HUES48 (cell line): ENCODE data around the gene PLD3.
A peak's percentile ranks its signal among the peaks of the same experiment; 100 is the strongest.

Experiments used
- H3K27ac ChIP-seq: one replicate; pipeline ENCODE4 v1.7.0; 2013; ENCODE audit warnings: low read depth, low read length, inconsistent platforms
- H3K27me3 ChIP-seq: 2 replicates; pipeline ENCODE4 v1.6.1; 2013; ENCODE audit warnings: mild to moderate bottlenecking, low read length; ENCODE audit not compliant: control insufficient read depth, insufficient read depth
- H3K36me3 ChIP-seq: 2 replicates; pipeline ENCODE4 v1.6.1; 2013; ENCODE audit warnings: low read length; ENCODE audit not compliant: control insufficient read depth, insufficient read depth
- H3K4me1 ChIP-seq: 2 replicates; pipeline ENCODE4 v1.6.1; 2013; ENCODE audit warnings: mild to moderate bottlenecking, low read length; ENCODE audit not compliant: control insufficient read depth, insufficient read depth
- H3K4me3 ChIP-seq: 2 replicates; pipeline ENCODE4 v1.5.1; 2013; ENCODE audit warnings: mild to moderate bottlenecking, low read depth, low read length
- H3K9ac ChIP-seq: 2 replicates; pipeline ENCODE4 v1.6.1; 2013; ENCODE audit warnings: mild to moderate bottlenecking, low read depth, low read length, moderate library complexity
- H3K9me3 ChIP-seq: 2 replicates; pipeline ENCODE4 v1.6.1; 2013; ENCODE audit warnings: low read length; ENCODE audit not compliant: control insufficient read depth, insufficient read depth

Gene PLD3

DNA sequence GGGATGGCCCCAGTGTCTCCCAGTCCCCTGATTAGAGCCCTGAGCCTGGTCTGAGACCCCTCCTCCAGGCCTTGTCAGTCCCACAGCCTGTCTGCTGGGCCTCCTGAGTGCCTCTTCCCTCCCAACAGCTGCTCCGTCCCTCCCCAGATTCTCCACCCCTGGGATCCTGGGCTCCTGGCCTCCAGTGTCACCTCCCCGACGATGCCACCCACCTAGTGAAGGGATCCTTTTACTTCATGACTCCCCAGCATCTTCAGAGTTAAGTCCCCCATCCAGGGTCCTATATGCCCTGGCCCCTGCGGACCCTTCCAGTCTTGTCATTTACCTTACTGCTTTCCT is 69.1 kb downstream of the PLD3 start:
- H3K27ac ChIP-seq, result no peak overlapping the region
- H3K4me3 ChIP-seq, result no peak overlapping the region
- no peaks in the 10 kb centered on the region for H3K9me3 ChIP-seq
- peaks cover 3% of the 10 kb centered on the region for H3K36me3 ChIP-seq
- no peaks in the 10 kb centered on the region for H3K27me3 ChIP-seq
- H3K4me1 ChIP-seq, result peaks cover 9% of the 10 kb centered on the region; the same call in 1 of the 2 replicates
- no peak overlapping the region for H3K9ac ChIP-seq

DNA sequence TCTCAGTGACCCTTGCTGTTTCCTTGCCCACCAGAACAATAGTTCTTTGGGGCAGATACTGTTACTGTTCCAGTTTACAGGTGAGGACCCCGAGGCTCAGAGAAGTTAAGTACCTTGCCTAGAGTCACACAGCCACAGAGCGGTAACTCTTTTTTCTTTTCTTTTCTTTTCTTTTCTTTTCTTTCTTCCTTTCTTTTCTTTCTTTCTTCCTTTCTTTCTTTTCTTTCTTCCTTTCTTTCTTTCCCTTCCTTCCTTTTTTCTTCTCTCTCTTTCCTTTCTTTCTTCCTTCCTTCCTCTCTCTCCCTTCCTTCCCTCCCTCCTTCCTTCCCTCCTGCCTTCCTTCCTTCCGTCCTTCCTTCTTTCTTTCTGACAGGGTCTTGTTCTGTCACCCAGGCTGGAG is 69.5 kb downstream of the PLD3 start:
- H3K9ac ChIP-seq, result no peak overlapping the region
- no peak overlapping the region for H3K27ac ChIP-seq
- H3K4me3 ChIP-seq, result no peak overlapping the region
- peaks cover 9% of the 10 kb centered on the region; the same call in 1 of the 2 replicates for H3K4me1 ChIP-seq
- no peaks in the 10 kb centered on the region for H3K9me3 ChIP-seq
- H3K36me3 ChIP-seq, result peaks cover 7% of the 10 kb centered on the region
- H3K27me3 ChIP-seq, result no peaks in the 10 kb centered on the region

DNA sequence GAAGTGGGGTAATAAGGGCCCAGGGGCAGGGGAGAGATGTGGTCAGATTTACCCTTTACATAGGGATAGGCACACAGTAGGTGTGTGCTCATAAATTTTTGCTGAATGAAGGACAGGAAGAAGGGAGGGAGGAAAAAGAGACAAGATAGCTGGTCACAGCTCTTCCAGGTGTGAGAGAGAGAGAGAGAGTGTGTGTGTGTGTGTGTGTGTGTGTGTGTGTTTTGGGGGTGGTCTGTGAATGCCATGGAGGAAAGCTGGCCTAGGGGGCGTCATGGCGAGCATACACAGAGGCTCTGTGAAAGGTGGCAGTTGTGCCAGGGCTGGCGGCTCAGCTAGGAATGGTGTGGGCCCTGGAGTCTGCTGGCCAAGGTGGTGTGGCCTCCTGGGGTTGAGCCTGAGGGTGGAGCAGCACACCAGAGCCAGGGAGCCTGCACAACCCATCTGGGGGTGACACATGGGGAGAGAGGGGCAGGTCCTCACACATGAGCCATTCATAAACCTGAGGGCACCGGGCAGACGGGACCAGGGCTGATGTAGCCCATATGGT is 70.6 kb downstream of the PLD3 start:
- H3K27me3 ChIP-seq, result no peaks in the 10 kb centered on the region
- H3K4me3 ChIP-seq, result no peak overlapping the region
- peaks cover 3% of the 10 kb centered on the region; the same call in 1 of the 2 replicates for H3K4me1 ChIP-seq
- H3K9me3 ChIP-seq, result no peaks in the 10 kb centered on the region
- H3K9ac ChIP-seq, result no peak overlapping the region
- peaks cover 10% of the 10 kb centered on the region for H3K36me3 ChIP-seq
- H3K27ac ChIP-seq, result no peak overlapping the region

DNA sequence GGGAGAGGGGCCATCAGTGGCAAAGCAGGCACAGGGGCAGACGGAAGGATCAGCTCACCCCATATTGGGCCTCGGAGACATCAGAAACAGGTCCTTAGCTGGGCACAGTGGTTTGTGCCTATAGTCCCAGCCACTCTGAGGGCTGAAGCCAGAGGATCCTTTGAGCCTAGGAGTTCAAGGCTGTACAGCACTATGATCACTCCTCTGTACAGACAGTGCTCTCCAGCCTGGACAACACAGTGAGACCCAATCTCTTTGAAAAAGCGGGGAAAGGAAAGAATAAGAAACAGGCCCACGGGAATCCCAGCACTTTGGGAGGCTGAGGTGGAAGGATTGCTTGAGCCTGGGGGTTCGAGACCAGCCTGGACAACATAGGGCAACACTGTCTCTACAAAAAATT is 71.3 kb downstream of the PLD3 start:
- Histone ChIP-seq H3K36me3 (peaks cover 10% of the 10 kb centered on the region), H3K27ac (no peak overlapping the region), H3K27me3 (no peaks in the 10 kb centered on the region), H3K9ac (no peak overlapping the region), H3K9me3 (no peaks in the 10 kb centered on the region), H3K4me1 (peaks cover 8% of the 10 kb centered on the region; the same call in 1 of the 2 replicates), H3K4me3 (no peak overlapping the region)

DNA sequence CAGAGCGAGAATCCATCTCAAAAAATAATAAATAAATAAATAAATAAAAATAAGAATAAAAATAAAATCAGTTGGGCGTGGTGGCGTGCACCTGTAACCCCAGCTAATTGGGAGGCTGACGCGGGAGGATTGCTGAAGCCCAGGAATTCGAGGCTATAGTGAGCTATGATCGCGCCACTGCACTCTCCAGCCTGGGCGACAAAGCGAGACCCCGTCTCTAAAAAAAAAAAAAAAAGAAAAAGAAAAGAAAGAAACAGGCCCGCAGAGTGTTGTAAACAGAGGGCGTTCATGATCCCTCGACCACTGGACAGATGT is 71.9 kb downstream of the PLD3 start:
- no peak overlapping the region; the same call in 1 of the 2 replicates for H3K9ac ChIP-seq
- H3K27ac ChIP-seq, result peak overlapping the region; percentile 96
- peaks cover 10% of the 10 kb centered on the region for H3K36me3 ChIP-seq

DNA sequence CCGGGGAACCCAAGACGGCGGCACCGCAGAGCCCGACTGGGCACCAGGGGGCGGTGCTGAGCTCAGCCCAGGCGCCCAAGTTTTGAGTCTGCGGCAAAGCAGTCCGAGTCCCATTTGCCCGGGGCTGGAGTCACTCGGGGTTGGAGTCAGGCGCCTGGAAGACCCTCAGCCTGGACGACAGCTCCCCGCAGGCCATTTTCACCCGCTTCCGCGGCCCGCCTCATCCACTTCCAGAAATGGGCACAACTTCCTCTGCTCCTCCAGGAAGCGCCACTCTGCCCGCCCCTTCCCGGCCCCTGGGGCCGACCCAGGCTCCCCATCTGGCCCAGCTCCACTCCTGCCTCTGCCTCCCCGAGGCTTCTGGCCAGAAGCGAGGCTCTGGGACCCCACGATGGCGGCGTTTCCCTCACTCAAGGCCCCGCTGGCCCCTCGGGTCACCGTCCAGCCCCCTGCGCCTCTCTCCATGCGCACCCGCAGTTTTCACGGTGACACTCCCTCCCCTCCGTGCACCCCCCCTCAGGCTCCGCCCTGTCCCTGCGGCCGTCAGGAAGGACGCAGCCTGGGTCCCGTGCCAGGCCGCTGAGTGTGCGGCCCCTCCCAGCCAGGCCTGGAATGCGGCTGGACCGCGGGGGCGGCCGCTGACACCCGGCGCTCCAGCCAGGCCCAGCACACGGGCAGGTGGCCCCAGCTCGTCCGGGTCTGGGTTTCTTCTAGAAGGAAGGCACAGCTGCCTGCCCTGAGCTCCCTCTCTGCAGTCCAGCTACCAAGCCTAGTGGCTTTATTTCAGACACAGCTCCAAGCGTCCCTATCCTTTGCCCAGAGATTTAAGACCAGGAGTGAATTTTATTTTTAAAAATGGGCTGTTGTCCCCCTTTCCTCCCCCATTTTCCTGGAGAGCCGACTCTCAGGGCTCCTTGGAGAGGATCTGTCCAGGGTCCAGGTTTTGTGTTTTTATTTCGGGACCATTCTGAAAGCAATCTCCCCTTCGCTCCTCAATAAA is 72.6 kb downstream of the PLD3 start:
- Histone ChIP-seq H3K9me3 (no peaks in the 10 kb centered on the region), H3K27ac (peak overlapping the region; percentile 96), H3K4me1 (peaks cover 8% of the 10 kb centered on the region; the same call in 1 of the 2 replicates)

More for the DNA sequence above, 71.9 kb downstream of the PLD3 start:
- peaks cover 8% of the 10 kb centered on the region; the same call in 1 of the 2 replicates for H3K4me1 ChIP-seq
- no peaks in the 10 kb centered on the region for H3K27me3 ChIP-seq
- H3K4me3 ChIP-seq, result peak overlapping the region; percentile 74
- H3K9me3 ChIP-seq, result no peaks in the 10 kb centered on the region

DNA sequence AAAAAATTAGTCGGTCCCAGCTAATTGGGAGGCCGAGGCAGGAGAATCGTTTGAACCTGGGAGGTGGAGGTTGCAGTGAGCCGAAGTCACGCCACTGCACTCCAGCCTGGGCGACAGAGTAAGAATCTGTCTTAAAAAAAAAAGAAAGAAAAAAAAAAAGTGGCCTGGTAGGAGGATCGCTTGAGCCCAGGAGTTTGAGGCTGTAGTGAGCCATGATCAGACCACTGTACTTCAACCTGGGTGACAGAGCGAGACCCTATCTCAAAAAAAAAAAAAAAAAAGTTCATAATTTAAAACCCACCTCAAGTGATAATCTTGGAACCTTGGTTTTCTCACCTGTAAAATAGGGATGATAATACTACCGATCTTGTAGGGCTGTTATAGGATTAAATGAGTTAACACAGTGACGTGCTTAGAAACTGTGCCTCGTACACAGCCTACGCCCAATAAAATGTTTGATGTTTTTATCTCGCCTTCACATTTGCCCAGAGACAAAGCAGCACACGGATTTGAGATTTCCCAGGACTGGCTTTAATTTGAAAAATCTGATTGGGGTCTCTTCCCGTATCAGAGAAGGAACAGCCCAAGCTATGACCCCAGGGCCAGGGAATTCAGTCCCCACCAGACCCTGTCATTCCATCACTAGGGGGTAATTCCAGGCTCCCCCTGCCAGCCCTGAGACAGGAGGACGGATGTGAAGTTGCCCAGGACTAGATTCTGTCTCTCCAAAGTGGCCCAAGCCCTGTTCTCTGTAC is 73.7 kb downstream of the PLD3 start:
- Histone ChIP-seq H3K4me1 (peaks cover 8% of the 10 kb centered on the region; the same call in 1 of the 2 replicates), H3K9me3 (no peaks in the 10 kb centered on the region), H3K27ac (no peak overlapping the region), H3K27me3 (no peaks in the 10 kb centered on the region), H3K9ac (no peak overlapping the region), H3K4me3 (no peak overlapping the region), H3K36me3 (peaks cover 10% of the 10 kb centered on the region)

More for the DNA sequence above, 72.6 kb downstream of the PLD3 start:
- peaks cover 10% of the 10 kb centered on the region for H3K36me3 ChIP-seq
- H3K9ac ChIP-seq, result peak overlapping the region; percentile 66
- peak overlapping the region; percentile 74 for H3K4me3 ChIP-seq
- H3K27me3 ChIP-seq, result no peaks in the 10 kb centered on the region

DNA sequence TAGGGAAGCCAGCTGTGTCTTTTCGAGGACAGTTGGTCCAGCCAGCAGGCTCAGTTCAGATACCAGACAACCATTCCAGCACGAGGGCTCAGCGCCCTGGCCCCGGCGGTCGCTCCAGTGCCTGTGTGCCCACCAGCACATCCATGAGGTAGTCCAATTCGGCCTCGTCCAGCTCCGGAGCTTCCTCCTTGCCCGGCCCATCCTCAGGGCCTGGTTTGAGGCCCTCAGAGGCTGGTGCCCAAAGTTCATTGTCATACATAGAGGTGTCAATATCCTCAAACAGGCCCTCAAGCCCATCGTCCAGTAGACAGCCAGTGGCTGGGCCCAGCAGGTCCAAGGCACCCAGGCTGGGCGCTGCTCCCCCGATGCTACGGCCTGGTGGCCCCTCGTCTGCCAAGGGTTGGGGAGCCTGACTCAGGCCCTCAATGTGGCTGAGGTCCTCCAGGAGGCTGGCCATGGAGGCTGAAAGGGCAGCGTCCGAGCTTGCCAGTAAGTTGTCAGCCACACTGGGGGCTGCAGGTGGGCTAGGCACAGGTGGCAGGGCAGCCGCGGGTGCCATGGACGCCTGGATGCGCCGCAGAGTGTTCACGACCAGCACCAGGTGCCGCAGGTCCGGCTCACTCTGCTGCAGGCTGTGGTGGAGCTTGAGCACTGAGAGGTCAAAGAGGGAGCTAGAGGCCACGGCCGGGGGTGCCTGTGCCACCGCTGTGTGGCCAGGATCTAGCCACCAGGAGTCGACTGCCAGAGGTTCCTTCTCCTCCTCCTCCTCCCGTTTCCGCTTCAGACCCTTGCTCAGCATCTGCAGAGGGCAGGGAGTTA is 74.5 kb downstream of the PLD3 start:
- peaks cover 10% of the 10 kb centered on the region for H3K36me3 ChIP-seq
- no peaks in the 10 kb centered on the region for H3K9me3 ChIP-seq
- H3K9ac ChIP-seq, result no peak overlapping the region
- H3K27me3 ChIP-seq, result no peaks in the 10 kb centered on the region
- no peak overlapping the region for H3K4me3 ChIP-seq
- no peak overlapping the region for H3K27ac ChIP-seq
- H3K4me1 ChIP-seq, result peaks cover 8% of the 10 kb centered on the region; the same call in 1 of the 2 replicates

DNA sequence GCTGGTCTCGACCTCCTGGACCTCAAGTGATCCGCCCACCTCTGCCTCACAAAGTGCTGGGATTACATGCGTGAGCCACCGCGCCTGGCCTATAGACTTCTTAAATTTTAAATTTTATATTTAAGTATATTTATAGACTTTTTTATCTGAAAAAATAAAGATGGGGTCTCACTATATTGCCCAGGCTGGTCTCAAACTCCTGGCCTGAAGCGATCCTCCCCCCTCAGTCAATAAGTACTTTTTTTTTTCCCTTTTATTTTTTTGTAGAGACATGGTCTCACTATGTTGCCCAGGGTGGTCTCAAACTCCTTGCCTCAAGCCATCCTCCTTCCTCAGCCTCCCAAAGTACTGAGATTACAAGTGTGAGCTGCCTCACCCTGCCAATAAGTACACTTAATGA is 75.4 kb downstream of the PLD3 start:
- H3K4me3 ChIP-seq, result peak overlapping the region; percentile 83; the same call in 1 of the 2 replicates
- H3K4me1 ChIP-seq, result peaks cover 8% of the 10 kb centered on the region; the same call in 1 of the 2 replicates
- H3K27ac ChIP-seq, result no peak overlapping the region
- H3K36me3 ChIP-seq, result peaks cover 10% of the 10 kb centered on the region
- no peaks in the 10 kb centered on the region for H3K9me3 ChIP-seq
- no peak overlapping the region for H3K9ac ChIP-seq
- no peaks in the 10 kb centered on the region for H3K27me3 ChIP-seq
